Tibial artery (tissue), 4 donors: ENCODE results near the gene CPED1.

ENCODE experiments used
- DNase-seq, 2 donors: peaks; one replicate each; pipeline ENCODE4 v3.0.0-alpha.2; 2019
- H3K27ac ChIP-seq, 2 donors: fragments of 200-600 bp; sonication (generic) in 1 of 2; 1 replicate in 1 of 2; 2 replicates in 1 of 2; pipeline ENCODE4 v1.5.1; 2018 to 2019; ENCODE audit warnings: mild to moderate bottlenecking in 1 of 2
- H3K27me3 ChIP-seq, 2 donors: fragments of 200-600 bp; sonication (generic) in 1 of 2; one replicate each; pipeline versions ENCODE4 v1.5.1 to v1.6.0; 2016 to 2019
- H3K36me3 ChIP-seq, 3 donors: fragments of 200-600 bp; sonication (generic) in 2 of 3; one replicate each; pipeline ENCODE4 v1.5.1; 2016 to 2019; ENCODE audit warnings: mild to moderate bottlenecking in 2 of 3
- H3K4me1 ChIP-seq, 4 donors: fragments of 200-600 bp; sonication (generic) in 2 of 4; 1 replicate in 3 of 4; 2 replicates in 1 of 4; pipeline ENCODE4 v1.5.1; 2016 to 2019
- H3K4me3 ChIP-seq, 2 donors: fragments of 200-600 bp; sonication (generic) in 1 of 2; 1 replicate in 1 of 2; 2 replicates in 1 of 2; pipeline ENCODE4 v1.5.1; 2018 to 2019; ENCODE audit warnings: mild to moderate bottlenecking in 2 of 2
- H3K9me3 ChIP-seq, 3 donors: fragments of 200-600 bp; sonication (generic) in 1 of 3; one replicate each; pipeline ENCODE4 v1.5.1; 2016 to 2019
- intact Hi-C: fragments of 100-400 bp; cut with DNase I; formaldehyde crosslinking; loops from one replicate; pipeline ENCODE4 v1.15.0; 2023; ENCODE audit warnings: low total_unique reads
- TF ChIP-seq, protein P1 (sequence below), 2 experiments: fragments of 200-600 bp in 1 of 2; fragments of 450-650 bp in 1 of 2; IDR thresholded peaks; one replicate each; pipeline ENCODE4 v1.5.1; 2017 to 2019; ENCODE audit warnings: antibody characterized with exemption in 2 of 2, mild to moderate bottlenecking in 1 of 2, moderate library complexity in 1 of 2

Gene CPED1

DNA sequence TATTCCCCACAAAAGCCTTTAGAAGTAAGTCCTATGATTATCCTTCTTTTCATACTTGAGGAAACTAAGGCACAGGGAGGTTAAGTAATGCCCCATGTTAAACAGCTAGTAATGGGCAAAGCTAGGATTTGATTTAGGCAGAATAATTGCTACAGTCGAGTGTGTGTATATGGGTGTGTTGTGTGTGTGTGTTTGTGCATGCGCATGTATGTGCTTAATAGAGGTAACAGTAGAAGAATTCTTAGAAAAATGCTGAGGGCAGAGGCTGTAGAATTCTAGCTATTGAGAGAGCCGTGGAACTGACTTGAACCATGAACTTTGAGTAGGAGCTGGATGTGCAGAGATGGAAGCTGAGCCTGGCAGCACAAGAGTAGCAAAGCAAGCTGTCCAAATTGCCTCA is 208.9 kb downstream of the CPED1 start:
- peaks cover 0 to 31% (median 3%) of the 10 kb centered on the region in 4 donors for H3K4me1 ChIP-seq
- H3K36me3 ChIP-seq: no peaks in the 10 kb centered on the region
- H3K27me3 ChIP-seq: no peaks in the 10 kb centered on the region
- no peak overlapping the region for H3K4me3 ChIP-seq
- H3K9me3 ChIP-seq: no peaks in the 10 kb centered on the region
- H3K27ac ChIP-seq: no peak overlapping the region
- no peak for DNase-seq
- intact Hi-C loops: no loop called here
- TF ChIP-seq, protein P1, sequence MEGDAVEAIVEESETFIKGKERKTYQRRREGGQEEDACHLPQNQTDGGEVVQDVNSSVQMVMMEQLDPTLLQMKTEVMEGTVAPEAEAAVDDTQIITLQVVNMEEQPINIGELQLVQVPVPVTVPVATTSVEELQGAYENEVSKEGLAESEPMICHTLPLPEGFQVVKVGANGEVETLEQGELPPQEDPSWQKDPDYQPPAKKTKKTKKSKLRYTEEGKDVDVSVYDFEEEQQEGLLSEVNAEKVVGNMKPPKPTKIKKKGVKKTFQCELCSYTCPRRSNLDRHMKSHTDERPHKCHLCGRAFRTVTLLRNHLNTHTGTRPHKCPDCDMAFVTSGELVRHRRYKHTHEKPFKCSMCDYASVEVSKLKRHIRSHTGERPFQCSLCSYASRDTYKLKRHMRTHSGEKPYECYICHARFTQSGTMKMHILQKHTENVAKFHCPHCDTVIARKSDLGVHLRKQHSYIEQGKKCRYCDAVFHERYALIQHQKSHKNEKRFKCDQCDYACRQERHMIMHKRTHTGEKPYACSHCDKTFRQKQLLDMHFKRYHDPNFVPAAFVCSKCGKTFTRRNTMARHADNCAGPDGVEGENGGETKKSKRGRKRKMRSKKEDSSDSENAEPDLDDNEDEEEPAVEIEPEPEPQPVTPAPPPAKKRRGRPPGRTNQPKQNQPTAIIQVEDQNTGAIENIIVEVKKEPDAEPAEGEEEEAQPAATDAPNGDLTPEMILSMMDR (IDR thresholded peaks at IDR 0.05): no peak

DNA sequence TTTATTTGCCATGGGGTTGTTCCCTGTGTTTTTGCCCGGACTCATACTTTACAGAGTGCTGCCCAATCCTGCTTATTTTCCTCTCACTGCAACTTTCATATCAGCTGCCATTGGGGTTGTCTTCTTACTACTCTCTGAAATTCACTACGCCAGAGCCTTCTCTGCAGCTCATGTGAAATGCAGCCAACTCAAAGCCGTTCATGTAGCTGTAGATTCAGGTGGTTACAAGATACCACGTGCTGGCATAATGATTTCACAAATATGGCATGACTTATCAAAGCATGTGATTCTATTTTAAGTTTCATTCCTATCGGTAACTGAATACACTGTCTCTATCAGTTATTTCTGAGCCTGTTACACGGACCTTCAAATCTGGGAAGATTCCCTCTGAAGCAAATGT is 210.0 kb downstream of the CPED1 start:
- intact Hi-C loops: no loop called here
- H3K4me3 ChIP-seq: no peak overlapping the region
- no peaks in the 10 kb centered on the region for H3K9me3 ChIP-seq

DNA sequence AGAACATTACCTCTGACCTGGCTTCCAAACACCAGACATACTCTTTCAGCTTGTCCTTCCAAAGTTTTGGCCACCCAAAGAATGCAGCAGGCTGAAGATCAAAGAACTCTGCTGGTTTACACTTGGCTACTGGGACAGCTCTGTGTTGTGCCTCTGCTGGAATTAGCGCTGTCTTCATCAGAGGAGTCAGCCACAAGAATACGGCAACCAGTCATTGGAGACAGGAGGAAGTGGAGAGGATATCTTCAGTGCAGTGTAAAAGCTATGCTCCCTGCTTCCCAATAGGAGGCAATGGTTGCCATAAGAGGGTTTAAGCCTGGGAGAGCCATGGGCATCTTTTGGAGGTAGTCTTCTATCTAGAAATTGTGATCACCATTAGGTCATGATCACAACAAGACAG is 213.6 kb downstream of the CPED1 start:
- no peak for DNase-seq
- H3K9me3 ChIP-seq: no peaks in the 10 kb centered on the region
- no peaks in the 10 kb centered on the region for H3K27me3 ChIP-seq
- H3K36me3 ChIP-seq: no peaks in the 10 kb centered on the region
- H3K4me1 ChIP-seq: peaks cover 0 to 8% (median 0%) of the 10 kb centered on the region in 4 donors
- no peak overlapping the region for H3K27ac ChIP-seq
- no peak overlapping the region for H3K4me3 ChIP-seq
- intact Hi-C loops: no loop called here
- TF ChIP-seq, protein P1 (IDR thresholded peaks at IDR 0.05): no peak

More for the DNA sequence above, 210.0 kb downstream of the CPED1 start:
- Histone ChIP-seq H3K4me1 (peaks cover 0 to 31% (median 3%) of the 10 kb centered on the region in 4 donors), H3K27me3 (no peaks in the 10 kb centered on the region), H3K36me3 (no peaks in the 10 kb centered on the region), H3K27ac (no peak overlapping the region)
- TF ChIP-seq, protein P1 (IDR thresholded peaks at IDR 0.05): no peak
- no peak for DNase-seq

DNA sequence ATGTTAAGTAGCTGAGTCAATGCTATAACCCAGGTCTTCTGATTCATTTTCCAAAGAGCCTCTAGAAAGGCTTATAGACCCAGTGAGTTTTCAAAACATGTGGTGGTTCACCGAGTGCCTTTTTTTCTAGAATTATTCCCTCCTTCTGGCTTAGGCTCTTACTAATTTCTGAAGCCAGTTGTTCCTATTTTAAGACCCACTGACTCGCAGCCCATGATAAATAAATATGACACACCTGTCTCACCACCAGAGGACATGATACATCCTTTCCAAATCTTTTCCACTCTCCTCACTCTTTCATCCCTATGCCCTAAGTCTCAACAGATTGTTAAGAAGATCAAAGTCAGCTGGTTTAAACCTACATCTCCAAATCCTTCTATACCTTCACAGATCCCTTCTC is 214.3 kb downstream of the CPED1 start:
- Histone ChIP-seq H3K4me1 (peaks cover 0 to under 1% (median 0%) of the 10 kb centered on the region in 4 donors), H3K27ac (no peak overlapping the region), H3K9me3 (no peaks in the 10 kb centered on the region), H3K4me3 (no peak overlapping the region), H3K36me3 (no peaks in the 10 kb centered on the region), H3K27me3 (no peaks in the 10 kb centered on the region)
- intact Hi-C loops: no loop called here
- TF ChIP-seq, protein P1 (IDR thresholded peaks at IDR 0.05): no peak
- DNase-seq: no peak

DNA sequence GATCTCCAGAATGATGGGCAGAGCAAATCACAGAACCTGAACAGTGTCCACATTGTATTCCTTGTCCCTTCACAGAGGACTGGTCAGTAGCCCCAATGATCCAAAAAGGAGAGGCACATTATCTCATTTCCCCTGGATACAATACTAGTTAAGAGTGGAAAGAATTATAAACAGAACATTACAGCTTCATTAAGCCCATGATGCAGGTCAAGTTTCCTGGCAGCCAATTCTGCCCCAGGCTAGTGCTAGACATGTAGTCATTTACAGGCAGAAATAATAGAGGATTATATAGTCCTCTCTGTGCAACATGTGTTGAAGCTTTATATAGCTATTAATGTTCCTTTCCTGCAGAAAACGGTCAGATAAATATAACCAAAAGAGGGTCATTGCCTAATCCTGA is 216.0 kb downstream of the CPED1 start:
- Histone ChIP-seq H3K4me1 (no peaks in the 10 kb centered on the region), H3K27ac (no peak overlapping the region), H3K36me3 (no peaks in the 10 kb centered on the region), H3K27me3 (no peaks in the 10 kb centered on the region), H3K9me3 (no peaks in the 10 kb centered on the region), H3K4me3 (no peak overlapping the region)
- intact Hi-C loops: no loop called here
- TF ChIP-seq, protein P1 (IDR thresholded peaks at IDR 0.05): no peak
- no peak for DNase-seq

DNA sequence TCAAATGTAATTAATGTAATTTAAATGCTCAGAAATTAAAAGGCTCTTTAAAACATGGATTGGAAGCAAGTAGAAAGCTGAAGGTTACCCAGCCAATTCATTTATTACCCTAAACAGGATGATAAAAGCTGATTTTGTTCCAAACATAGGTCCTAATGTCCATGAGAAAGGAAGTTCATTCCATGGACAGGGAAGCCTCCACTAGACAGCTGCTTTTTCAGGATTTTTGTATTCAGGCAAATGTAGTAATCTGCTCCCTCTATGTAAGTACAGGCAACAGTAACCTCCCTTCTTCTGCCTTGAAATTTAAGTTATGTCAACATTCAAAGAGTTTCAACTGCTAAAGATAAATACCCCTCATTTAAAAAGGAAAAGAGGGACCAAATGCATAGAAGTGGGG is 217.3 kb downstream of the CPED1 start:
- H3K4me1 ChIP-seq: no peaks in the 10 kb centered on the region
- no peak for DNase-seq
- intact Hi-C loops: no loop called here
- TF ChIP-seq, protein P1 (IDR thresholded peaks at IDR 0.05): no peak
- no peaks in the 10 kb centered on the region for H3K36me3 ChIP-seq
- H3K27me3 ChIP-seq: no peaks in the 10 kb centered on the region
- H3K9me3 ChIP-seq: no peaks in the 10 kb centered on the region
- H3K4me3 ChIP-seq: no peak overlapping the region
- no peak overlapping the region for H3K27ac ChIP-seq
